Parathyroid adenoma (tissue), 2 donors: ENCODE results near the gene HBZ.
"Not testable (repeated sequence)": the region's sequence is repeated elsewhere in the genome, so short reads cannot be mapped to it uniquely, and the experiment has no call there.

Source experiments
- H2AFZ ChIP-seq: fragments of 300-600 bp; sonication (generic); one replicate; pipeline ENCODE4 v1.7.0; 2017; ENCODE audit warnings: antibody characterized with exemption, mild to moderate bottlenecking
- H3K27ac ChIP-seq: fragments of 300-600 bp; sonication (generic); one replicate; pipeline ENCODE4 v1.7.0; 2017
- H3K27me3 ChIP-seq: fragments of 300-600 bp; sonication (generic); one replicate; pipeline ENCODE4 v1.7.0; 2017; ENCODE audit warnings: low read length; ENCODE audit not compliant: control insufficient read depth, insufficient read depth
- H3K36me3 ChIP-seq: fragments of 300-600 bp; sonication (generic); one replicate; pipeline ENCODE4 v1.7.0; 2017; ENCODE audit warnings: low read length; ENCODE audit not compliant: control insufficient read depth, insufficient read depth
- H3K4me1 ChIP-seq: fragments of 300-600 bp; sonication (generic); one replicate; pipeline ENCODE4 v1.7.0; 2017; ENCODE audit warnings: control low read depth
- H3K4me2 ChIP-seq: fragments of 300-600 bp; sonication (generic); one replicate; pipeline ENCODE4 v1.7.0; 2017; ENCODE audit warnings: low read length
- H3K4me3 ChIP-seq: fragments of 300-600 bp; sonication (generic); one replicate; pipeline ENCODE4 v1.7.0; 2017; ENCODE audit warnings: low read depth, low read length
- H3K79me2 ChIP-seq: fragments of 300-600 bp; sonication (generic); one replicate; pipeline ENCODE4 v1.7.0; 2017; ENCODE audit warnings: control low read depth
- H3K9ac ChIP-seq: fragments of 300-600 bp; sonication (generic); one replicate; pipeline ENCODE4 v1.7.0; 2017; ENCODE audit warnings: mild to moderate bottlenecking
- H3K9me3 ChIP-seq: fragments of 300-600 bp; sonication (generic); one replicate; pipeline ENCODE4 v1.7.0; 2017; ENCODE audit warnings: low read length; ENCODE audit not compliant: control insufficient read depth
- TF ChIP-seq, protein P1 (sequence below): fragments of 300-600 bp; sonication (generic); IDR thresholded peaks from one replicate; pipeline ENCODE4 v1.7.0; 2017; ENCODE audit warnings: antibody characterized with exemption, mild to moderate bottlenecking
- donor health status: primary hyperparathyroidism.

Gene HBZ

GRCh38 chr16:159136-159849 lies 6.8 kb downstream of the HBZ start:
- Histone ChIP-seq H2AFZ (no peak overlapping the region), H3K4me1 (no peaks in the 10 kb centered on the region), H3K27ac (no peak overlapping the region), H3K4me3 (no peak overlapping the region), H3K9ac (no peak overlapping the region), H3K79me2 (no peaks in the 10 kb centered on the region), H3K4me2 (no peak overlapping the region), H3K27me3 (no peaks in the 10 kb centered on the region), H3K9me3 (no peaks in the 10 kb centered on the region), H3K36me3 (no peaks in the 10 kb centered on the region)
- TF ChIP-seq, protein P1, sequence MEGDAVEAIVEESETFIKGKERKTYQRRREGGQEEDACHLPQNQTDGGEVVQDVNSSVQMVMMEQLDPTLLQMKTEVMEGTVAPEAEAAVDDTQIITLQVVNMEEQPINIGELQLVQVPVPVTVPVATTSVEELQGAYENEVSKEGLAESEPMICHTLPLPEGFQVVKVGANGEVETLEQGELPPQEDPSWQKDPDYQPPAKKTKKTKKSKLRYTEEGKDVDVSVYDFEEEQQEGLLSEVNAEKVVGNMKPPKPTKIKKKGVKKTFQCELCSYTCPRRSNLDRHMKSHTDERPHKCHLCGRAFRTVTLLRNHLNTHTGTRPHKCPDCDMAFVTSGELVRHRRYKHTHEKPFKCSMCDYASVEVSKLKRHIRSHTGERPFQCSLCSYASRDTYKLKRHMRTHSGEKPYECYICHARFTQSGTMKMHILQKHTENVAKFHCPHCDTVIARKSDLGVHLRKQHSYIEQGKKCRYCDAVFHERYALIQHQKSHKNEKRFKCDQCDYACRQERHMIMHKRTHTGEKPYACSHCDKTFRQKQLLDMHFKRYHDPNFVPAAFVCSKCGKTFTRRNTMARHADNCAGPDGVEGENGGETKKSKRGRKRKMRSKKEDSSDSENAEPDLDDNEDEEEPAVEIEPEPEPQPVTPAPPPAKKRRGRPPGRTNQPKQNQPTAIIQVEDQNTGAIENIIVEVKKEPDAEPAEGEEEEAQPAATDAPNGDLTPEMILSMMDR: no peak

GRCh38 chr16:160242-160641 lies 7.8 kb downstream of the HBZ start:
- not testable (repeated sequence) for H3K4me1 ChIP-seq, H3K4me3 ChIP-seq, H3K79me2 ChIP-seq, H2AFZ ChIP-seq, H3K36me3 ChIP-seq, H3K4me2 ChIP-seq, H3K27ac ChIP-seq, H3K27me3 ChIP-seq, H3K9ac ChIP-seq, H3K9me3 ChIP-seq

DNA sequence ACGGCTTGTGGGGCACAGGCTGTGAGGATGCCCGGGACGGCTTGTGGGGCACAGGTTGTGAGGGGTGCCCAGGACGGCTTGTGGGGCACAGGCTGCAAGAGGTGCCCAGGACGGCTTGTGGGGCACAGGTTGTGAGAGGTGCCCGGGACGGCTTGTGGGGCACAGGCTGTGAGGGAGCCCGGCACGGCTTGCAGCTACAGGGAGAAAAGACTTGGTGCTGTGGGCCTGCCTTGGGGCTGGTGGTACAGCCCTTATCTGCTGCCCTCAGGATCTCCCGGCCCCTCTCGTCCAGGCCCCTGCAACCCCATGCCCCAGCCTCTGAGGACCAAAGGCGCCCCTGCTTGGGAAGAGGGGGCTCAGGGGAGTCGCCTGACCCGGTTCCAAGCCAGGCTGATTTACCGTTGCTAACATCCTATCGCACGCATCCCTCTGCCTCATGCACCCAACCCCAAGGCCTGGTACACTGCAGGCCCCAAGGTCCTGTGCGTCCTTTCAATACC lies 8.3 kb downstream of the HBZ start:
- H2AFZ ChIP-seq: no peak overlapping the region
- peaks cover 1% of the 10 kb centered on the region for H3K4me1 ChIP-seq
- H3K4me3 ChIP-seq: no peak overlapping the region
- H3K36me3 ChIP-seq: no peaks in the 10 kb centered on the region
- H3K27ac ChIP-seq: no peak overlapping the region
- TF ChIP-seq, protein P1: no peak
- H3K27me3 ChIP-seq: peaks cover 7% of the 10 kb centered on the region
- H3K4me2 ChIP-seq: no peak overlapping the region
- no peaks in the 10 kb centered on the region for H3K79me2 ChIP-seq
- H3K9ac ChIP-seq: no peak overlapping the region
- H3K9me3 ChIP-seq: no peaks in the 10 kb centered on the region

DNA sequence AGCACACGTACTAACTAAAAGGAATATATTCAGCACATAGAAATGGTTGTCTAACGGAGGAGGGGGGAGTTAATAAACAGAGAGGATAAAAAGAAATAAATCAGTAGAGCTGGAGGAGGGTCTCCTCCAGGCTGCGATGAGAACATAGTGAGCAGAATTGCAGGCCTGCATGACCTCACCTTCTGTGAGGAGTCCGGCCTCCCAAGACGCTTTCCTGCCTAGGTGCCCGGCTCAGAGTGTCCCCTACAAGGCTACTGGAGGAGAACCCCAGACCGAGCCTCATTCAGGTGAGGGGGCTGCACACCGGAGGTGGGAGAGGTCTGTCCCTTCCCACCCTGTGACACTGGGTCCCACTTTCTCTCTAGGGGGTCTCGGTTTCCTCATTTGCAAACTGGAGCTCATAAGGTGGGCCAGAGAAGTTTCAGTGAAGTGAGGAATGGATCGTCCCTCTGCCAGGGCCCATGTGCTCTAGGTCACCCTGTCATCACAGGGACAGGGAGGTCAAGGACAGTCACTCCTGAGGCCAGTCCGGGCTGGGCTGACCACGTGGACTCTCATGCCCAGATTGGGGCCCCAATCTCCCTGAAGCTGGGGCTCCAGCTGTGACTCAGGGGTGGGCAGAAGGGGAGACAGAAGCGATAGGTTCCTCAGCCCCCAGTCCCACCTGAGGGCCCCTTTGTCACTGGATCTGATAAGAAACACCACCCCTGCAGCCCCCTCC lies 10.0 kb downstream of the HBZ start:
- no peaks in the 10 kb centered on the region for H3K9me3 ChIP-seq

DNA sequence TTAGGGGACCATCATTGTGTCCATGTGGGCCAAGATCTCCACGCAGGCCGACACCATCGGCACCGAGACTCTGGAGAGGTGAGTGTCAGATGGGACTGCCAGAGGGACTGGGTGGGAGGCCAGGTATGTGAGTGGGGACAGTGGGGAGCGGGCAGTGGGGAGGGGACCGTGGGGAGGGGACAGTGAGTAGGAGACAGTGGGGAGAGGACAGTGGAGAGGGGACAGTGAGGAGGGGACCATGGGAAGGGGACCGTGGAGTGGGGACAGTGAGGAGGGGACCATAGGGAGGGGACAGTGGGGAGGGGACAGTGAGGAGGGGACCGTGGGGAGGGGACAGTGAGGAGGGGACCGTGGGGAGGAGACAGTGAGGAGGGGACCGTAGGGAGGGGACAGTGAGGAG lies 10.7 kb downstream of the HBZ start:
- not testable (repeated sequence) for H3K36me3 ChIP-seq, H3K27ac ChIP-seq, H2AFZ ChIP-seq, H3K9me3 ChIP-seq, H3K4me1 ChIP-seq, H3K4me2 ChIP-seq, H3K4me3 ChIP-seq, H3K9ac ChIP-seq, H3K79me2 ChIP-seq
- H3K27me3 ChIP-seq: peaks cover 17% of the 10 kb centered on the region

More for the DNA sequence above, 10.0 kb downstream of the HBZ start:
- Histone ChIP-seq H2AFZ (no peak overlapping the region), H3K36me3 (no peaks in the 10 kb centered on the region), H3K9ac (no peak overlapping the region), H3K27ac (no peak overlapping the region), H3K4me1 (peaks cover 7% of the 10 kb centered on the region), H3K4me3 (no peak overlapping the region), H3K27me3 (peaks cover 17% of the 10 kb centered on the region), H3K79me2 (no peaks in the 10 kb centered on the region), H3K4me2 (no peak overlapping the region)
- TF ChIP-seq, protein P1: no peak

DNA sequence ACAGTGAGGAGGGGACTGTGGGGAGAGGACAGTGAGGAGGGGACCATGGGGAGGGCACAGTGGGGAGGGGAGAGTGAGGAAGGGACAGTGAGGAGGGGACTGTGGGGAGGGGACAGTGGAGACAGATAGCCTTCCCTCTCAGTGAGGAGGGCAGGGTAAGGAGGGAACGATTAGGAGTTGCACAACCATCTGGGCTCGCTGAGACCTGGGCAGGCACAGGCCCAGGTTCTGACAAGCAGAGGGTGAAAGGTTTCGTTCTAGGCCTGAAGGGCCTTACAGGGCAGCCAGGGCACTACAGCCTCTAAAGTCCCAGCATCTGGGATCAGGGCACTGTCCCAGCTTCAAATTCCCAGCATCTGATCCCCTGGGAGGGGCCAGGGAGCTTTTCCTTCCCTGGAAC lies 11.3 kb downstream of the HBZ start:
- not testable (repeated sequence) for H3K36me3 ChIP-seq, H3K9me3 ChIP-seq, H2AFZ ChIP-seq, H3K79me2 ChIP-seq, H3K9ac ChIP-seq, H3K4me1 ChIP-seq, H3K4me2 ChIP-seq, H3K4me3 ChIP-seq, H3K27ac ChIP-seq
- peaks cover 17% of the 10 kb centered on the region for H3K27me3 ChIP-seq

GRCh38 chr16:164134-164823 lies 11.8 kb downstream of the HBZ start:
- H3K9ac ChIP-seq, H3K79me2 ChIP-seq, H2AFZ ChIP-seq, H3K27ac ChIP-seq, H3K36me3 ChIP-seq, H3K4me1 ChIP-seq, H3K4me2 ChIP-seq, H3K9me3 ChIP-seq, H3K4me3 ChIP-seq: not testable (repeated sequence)
- H3K27me3 ChIP-seq: peaks cover 17% of the 10 kb centered on the region
